Measurements from ENCODE around the gene SLC29A1.

Gene SLC29A1

GRCh38 chr6:44255105-44255808 lies 31.9 kb downstream of the SLC29A1 start:
- Histone ChIP-seq H3K27ac (ENCODE audit: low read length) (no peak overlapping the region), H3K9me3 (ENCODE audit: control insufficient read depth, low read depth, low read length) (no peaks in the 10 kb centered on the region), H3K4me1 (ENCODE audit: control insufficient read depth, low read depth, low read length) (peaks cover 7% of the 10 kb centered on the region), H3K9ac (ENCODE audit: low read length) (peak overlapping the region; percentile 89), H3K27me3 (ENCODE audit: control insufficient read depth, insufficient read depth, low read length) (no peaks in the 10 kb centered on the region), H3K36me3 (ENCODE audit: control insufficient read depth, low read depth, low read length) (peaks cover 75% of the 10 kb centered on the region), H3K4me3 (ENCODE audit: low read length) (peak overlapping the region; percentile 93)

DNA sequence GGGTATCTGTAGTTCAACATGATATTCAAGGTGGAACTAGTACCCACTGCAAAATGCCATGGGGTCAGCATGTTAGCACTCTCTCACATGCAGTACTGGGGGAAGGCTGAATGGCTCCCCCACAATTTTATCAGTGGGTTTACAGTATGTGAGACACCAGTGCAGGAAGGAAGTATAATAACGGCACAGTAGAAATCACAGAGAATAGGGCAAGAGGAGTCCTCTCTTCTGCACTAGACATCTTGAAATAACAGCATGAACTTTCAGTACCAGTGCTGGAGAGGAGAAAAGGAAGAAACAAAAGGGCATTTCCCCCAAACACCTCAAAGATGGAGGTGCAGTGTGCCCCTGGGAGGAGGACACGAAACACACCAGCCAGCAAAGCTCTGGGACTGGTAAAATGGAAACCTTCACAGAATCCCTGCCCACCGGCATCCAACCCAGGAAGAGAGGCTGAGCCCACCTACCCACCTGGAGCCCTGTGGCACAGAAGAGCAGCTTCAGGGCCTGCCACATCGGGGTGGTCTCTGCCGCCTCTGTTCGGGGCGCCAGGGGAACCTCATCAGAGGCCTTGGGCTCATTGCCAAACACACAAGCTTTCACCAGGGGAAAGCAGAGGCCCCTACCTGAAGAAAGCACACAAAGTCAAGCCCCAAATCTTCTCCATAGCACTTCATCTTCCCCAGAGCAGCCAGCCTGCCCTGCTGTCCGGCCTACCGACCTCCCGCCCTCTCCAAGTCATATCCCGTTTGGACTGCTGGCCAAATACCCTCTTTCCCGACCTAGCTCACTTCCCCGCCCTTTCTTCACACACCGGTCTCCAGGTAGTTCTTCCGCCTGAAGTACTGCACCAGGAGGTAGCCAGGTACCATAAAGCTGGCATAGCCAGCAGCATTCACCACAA lies 32.7 kb downstream of the SLC29A1 start:
- H3K4me1 ChIP-seq (ENCODE audit: control insufficient read depth, low read depth, low read length): peaks cover 7% of the 10 kb centered on the region
- peak overlapping the region; percentile 89 for H3K9ac ChIP-seq (ENCODE audit: low read length)
- H3K36me3 ChIP-seq (ENCODE audit: control insufficient read depth, low read depth, low read length): peaks cover 70% of the 10 kb centered on the region
- peak overlapping the region; percentile 61 for H3K27ac ChIP-seq (ENCODE audit: low read length)
- H3K4me3 ChIP-seq (ENCODE audit: low read length): peak overlapping the region; percentile 93
- no peaks in the 10 kb centered on the region for H3K9me3 ChIP-seq (ENCODE audit: control insufficient read depth, low read depth, low read length)
- no peaks in the 10 kb centered on the region for H3K27me3 ChIP-seq (ENCODE audit: control insufficient read depth, insufficient read depth, low read length)

DNA sequence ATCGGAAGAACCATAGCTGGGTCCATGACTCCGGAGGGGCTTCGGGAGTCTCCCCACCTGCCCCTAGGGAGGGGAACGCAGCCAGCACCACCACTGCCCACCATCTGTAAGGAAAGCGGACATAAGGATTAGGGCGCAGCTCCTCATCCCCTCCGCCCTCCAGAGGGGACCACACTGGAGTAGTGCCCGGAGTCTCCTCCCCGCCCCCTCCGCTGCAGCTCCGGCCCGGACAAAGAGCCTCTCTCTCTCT lies 33.3 kb downstream of the SLC29A1 start:
- H3K9ac ChIP-seq (ENCODE audit: low read length): peak overlapping the region; percentile 89
- H3K9me3 ChIP-seq (ENCODE audit: control insufficient read depth, low read depth, low read length): no peaks in the 10 kb centered on the region
- peaks cover 7% of the 10 kb centered on the region for H3K4me1 ChIP-seq (ENCODE audit: control insufficient read depth, low read depth, low read length)
- H3K4me3 ChIP-seq (ENCODE audit: low read length): peak overlapping the region; percentile 93
- H3K36me3 ChIP-seq (ENCODE audit: control insufficient read depth, low read depth, low read length): peaks cover 67% of the 10 kb centered on the region
- peak overlapping the region; percentile 61 for H3K27ac ChIP-seq (ENCODE audit: low read length)
- H3K27me3 ChIP-seq (ENCODE audit: control insufficient read depth, insufficient read depth, low read length): no peaks in the 10 kb centered on the region

GRCh38 chr6:44257025-44257752 lies 33.8 kb downstream of the SLC29A1 start, which contains the start of gene SLC35B2:
SLC35B2 (minus strand) TSS chr6:44257528; CDS start chr6:44257410, 118 bp downstream.
- Histone ChIP-seq H3K27me3 (ENCODE audit: control insufficient read depth, insufficient read depth, low read length) (no peaks in the 10 kb centered on the region), H3K27ac (ENCODE audit: low read length) (peak within 1 kb of the TSS; percentile 61), H3K36me3 (ENCODE audit: control insufficient read depth, low read depth, low read length) (peaks cover 62% of the 10 kb centered on the region), H3K9me3 (ENCODE audit: control insufficient read depth, low read depth, low read length) (no peaks in the 10 kb centered on the region), H3K9ac (ENCODE audit: low read length) (peak within 1 kb of the TSS; percentile 89), H3K4me3 (ENCODE audit: low read length) (peak within 1 kb of the TSS; percentile 93), H3K4me1 (ENCODE audit: control insufficient read depth, low read depth, low read length) (peaks cover 10% of the 10 kb centered on the region)

- Histone ChIP-seq H3K36me3 (ENCODE audit: control insufficient read depth, low read depth, low read length) (peaks cover 56% of the 10 kb centered on the region), H3K27me3 (ENCODE audit: control insufficient read depth, insufficient read depth, low read length) (no peaks in the 10 kb centered on the region), H3K4me3 (ENCODE audit: low read length) (peak overlapping the region; percentile 57), H3K4me1 (ENCODE audit: control insufficient read depth, low read depth, low read length) (peaks cover 16% of the 10 kb centered on the region), H3K27ac (ENCODE audit: low read length) (no peak overlapping the region), H3K9ac (ENCODE audit: low read length) (peak overlapping the region; percentile 65), H3K9me3 (ENCODE audit: control insufficient read depth, low read depth, low read length) (no peaks in the 10 kb centered on the region)
Measured at GRCh38 chr6:44257753-44258324, 34.4 kb downstream of the SLC29A1 start.

DNA sequence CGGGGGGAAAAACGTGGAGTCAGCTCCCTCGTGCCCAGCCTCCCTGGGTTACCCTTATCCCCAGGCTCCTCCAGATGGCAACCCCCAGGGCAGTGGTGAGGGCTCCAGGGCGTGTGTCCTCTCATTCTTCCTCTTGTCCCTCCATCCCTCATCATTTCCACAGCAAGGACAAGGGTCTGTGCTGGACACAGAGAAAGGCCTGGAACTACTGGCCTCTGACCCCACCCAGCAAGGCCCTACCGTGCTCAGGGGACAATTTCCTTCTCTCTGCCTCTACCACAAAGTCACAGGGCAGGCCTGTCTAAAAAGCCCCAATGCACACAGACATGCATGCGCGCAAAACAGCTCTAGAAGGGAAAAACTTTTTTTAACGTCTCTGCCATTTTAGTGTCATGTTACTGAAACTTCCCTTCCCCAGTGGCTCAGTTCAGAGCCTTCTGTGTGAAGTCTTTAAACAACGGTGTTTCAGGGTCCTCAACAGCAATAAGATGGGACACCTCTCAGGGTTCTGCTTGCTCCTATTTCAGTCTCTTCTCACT lies 35.0 kb downstream of the SLC29A1 start:
- no peaks in the 10 kb centered on the region for H3K9me3 ChIP-seq (ENCODE audit: control insufficient read depth, low read depth, low read length)
- H3K4me3 ChIP-seq (ENCODE audit: low read length): peak overlapping the region; percentile 57
- no peaks in the 10 kb centered on the region for H3K27me3 ChIP-seq (ENCODE audit: control insufficient read depth, insufficient read depth, low read length)
- peak overlapping the region; percentile 65 for H3K9ac ChIP-seq (ENCODE audit: low read length)
- peaks cover 50% of the 10 kb centered on the region for H3K36me3 ChIP-seq (ENCODE audit: control insufficient read depth, low read depth, low read length)
- no peak overlapping the region for H3K27ac ChIP-seq (ENCODE audit: low read length)
- peaks cover 21% of the 10 kb centered on the region for H3K4me1 ChIP-seq (ENCODE audit: control insufficient read depth, low read depth, low read length)

DNA sequence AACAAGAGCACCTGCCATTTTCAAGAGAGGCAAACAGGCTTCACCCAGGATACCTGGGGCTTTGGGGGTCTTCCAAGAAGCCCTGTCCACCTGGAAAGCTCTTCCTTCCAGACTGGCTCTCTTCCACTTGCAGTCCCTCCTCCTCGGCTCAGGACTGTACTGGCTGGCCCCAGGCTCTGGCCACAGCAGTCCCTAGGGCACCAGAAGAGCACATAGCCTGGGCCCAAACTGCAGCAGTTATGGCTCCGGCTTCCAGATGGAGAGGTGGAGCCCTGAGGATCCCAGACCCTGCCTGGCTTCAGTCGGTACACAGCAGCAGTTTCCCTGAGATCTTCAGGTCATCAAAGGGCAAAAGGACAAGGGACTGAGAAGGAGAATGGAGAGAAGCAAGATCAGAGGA lies 35.5 kb downstream of the SLC29A1 start:
- no peaks in the 10 kb centered on the region for H3K9me3 ChIP-seq (ENCODE audit: control insufficient read depth, low read depth, low read length)
- peaks cover 45% of the 10 kb centered on the region for H3K36me3 ChIP-seq (ENCODE audit: control insufficient read depth, low read depth, low read length)
- H3K9ac ChIP-seq (ENCODE audit: low read length): no peak overlapping the region
- no peak overlapping the region for H3K27ac ChIP-seq (ENCODE audit: low read length)
- H3K4me1 ChIP-seq (ENCODE audit: control insufficient read depth, low read depth, low read length): peaks cover 26% of the 10 kb centered on the region
- no peaks in the 10 kb centered on the region for H3K27me3 ChIP-seq (ENCODE audit: control insufficient read depth, insufficient read depth, low read length)
- H3K4me3 ChIP-seq (ENCODE audit: low read length): no peak overlapping the region

- H3K27ac ChIP-seq (ENCODE audit: low read length): no peak overlapping the region
- H3K9ac ChIP-seq (ENCODE audit: low read length): no peak overlapping the region
- no peaks in the 10 kb centered on the region for H3K27me3 ChIP-seq (ENCODE audit: control insufficient read depth, insufficient read depth, low read length)
- peaks cover 32% of the 10 kb centered on the region for H3K4me1 ChIP-seq (ENCODE audit: control insufficient read depth, low read depth, low read length)
- H3K9me3 ChIP-seq (ENCODE audit: control insufficient read depth, low read depth, low read length): no peaks in the 10 kb centered on the region
- no peak overlapping the region for H3K4me3 ChIP-seq (ENCODE audit: low read length)
- H3K36me3 ChIP-seq (ENCODE audit: control insufficient read depth, low read depth, low read length): peaks cover 34% of the 10 kb centered on the region
Measured at GRCh38 chr6:44260011-44260410, 36.6 kb downstream of the SLC29A1 start.

GRCh38 chr6:44260451-44261297 lies 37.3 kb downstream of the SLC29A1 start:
- Histone ChIP-seq H3K36me3 (ENCODE audit: control insufficient read depth, low read depth, low read length) (peaks cover 28% of the 10 kb centered on the region), H3K27me3 (ENCODE audit: control insufficient read depth, insufficient read depth, low read length) (no peaks in the 10 kb centered on the region), H3K4me3 (ENCODE audit: low read length) (no peak overlapping the region), H3K4me1 (ENCODE audit: control insufficient read depth, low read depth, low read length) (peaks cover 30% of the 10 kb centered on the region), H3K27ac (ENCODE audit: low read length) (no peak overlapping the region), H3K9me3 (ENCODE audit: control insufficient read depth, low read depth, low read length) (no peaks in the 10 kb centered on the region), H3K9ac (ENCODE audit: low read length) (no peak overlapping the region)

DNA sequence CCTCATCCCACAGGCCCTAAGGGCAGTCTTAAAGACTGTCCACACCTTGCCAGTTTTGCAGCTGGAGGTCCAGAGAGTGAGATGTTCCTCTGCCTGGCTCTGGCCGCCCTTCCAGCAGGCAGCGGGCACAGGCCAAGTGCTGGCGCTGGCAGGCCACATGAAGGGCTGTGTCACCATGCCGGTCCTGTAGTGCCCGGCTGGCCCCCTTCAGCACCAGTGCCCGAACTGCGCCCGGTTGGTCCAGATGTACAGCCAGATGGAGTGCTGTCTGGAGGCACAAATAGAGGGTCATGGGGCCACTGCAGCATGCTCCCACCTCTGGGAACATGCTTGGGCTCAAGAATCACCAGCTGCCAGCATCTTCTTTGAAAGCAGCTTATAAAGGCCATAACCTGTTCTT lies 38.2 kb downstream of the SLC29A1 start:
- Histone ChIP-seq H3K27me3 (ENCODE audit: control insufficient read depth, insufficient read depth, low read length) (no peaks in the 10 kb centered on the region), H3K27ac (ENCODE audit: low read length) (no peak overlapping the region), H3K9ac (ENCODE audit: low read length) (no peak overlapping the region), H3K9me3 (ENCODE audit: control insufficient read depth, low read depth, low read length) (no peaks in the 10 kb centered on the region), H3K4me1 (ENCODE audit: control insufficient read depth, low read depth, low read length) (peaks cover 25% of the 10 kb centered on the region), H3K36me3 (ENCODE audit: control insufficient read depth, low read depth, low read length) (peaks cover 26% of the 10 kb centered on the region), H3K4me3 (ENCODE audit: low read length) (no peak overlapping the region)

Data from iPS-18a (cell line).